ENCODE results near the gene STAC3.

The STAC3 gene

DNA sequence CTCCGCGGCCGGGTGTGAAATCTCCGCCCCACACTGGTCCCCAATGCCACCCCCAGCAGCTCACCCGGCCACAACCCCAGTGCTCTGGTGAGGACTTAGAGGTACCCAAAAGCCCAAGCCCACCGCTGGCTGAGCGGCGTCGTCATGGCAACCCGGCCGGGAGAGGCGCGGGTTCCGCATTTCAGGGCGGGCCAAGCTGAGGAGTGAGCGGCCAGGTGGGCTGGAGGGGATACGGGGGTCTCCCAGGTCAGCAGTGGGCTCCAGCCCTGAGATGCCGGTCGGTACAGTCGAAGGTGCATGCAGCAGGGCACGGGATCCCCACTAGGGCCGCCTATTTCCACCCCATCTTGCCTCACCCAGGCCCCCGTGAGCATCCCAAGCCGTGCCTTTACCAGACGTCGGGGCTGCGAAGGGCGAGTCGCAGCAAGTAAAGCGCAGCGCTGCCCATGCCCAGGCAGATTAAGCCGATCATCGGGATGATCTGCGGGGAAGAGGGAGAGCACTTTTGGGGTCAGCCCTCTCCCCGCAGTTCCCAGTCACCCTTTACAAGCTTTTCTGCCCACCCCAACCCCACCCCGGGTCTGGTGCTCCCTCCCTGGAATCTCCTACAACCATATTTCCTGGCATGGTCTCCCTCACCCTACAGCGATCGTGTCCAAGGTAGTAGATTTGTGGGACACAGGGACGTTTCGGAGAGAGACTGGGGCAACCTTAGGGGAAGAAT is 14.6 kb downstream of the STAC3 start:
- no peak for DNase-seq (ENCODE audit: low read depth in 2 of 2)

DNA sequence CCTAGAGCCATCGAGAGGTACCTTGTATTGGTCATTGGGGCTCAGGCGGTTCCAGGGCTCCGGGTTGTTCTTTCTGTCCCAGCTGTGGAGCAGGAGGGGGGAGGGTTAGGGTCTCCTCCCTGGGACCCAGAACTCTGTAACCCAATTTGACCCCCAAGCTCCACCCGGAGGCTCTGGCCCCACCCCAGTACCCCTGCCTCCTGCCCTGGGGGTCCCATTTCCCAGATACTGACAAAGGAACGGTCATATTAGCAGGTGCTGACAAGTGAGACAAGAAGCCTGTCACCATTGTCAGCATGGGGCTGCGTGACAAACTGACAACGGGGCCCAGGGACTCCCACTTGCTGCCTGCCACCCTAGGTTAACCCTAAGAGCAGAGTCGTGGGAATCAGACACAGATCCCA is 15.3 kb downstream of the STAC3 start:
- no peak for DNase-seq (ENCODE audit: low read depth in 2 of 2)

DNA sequence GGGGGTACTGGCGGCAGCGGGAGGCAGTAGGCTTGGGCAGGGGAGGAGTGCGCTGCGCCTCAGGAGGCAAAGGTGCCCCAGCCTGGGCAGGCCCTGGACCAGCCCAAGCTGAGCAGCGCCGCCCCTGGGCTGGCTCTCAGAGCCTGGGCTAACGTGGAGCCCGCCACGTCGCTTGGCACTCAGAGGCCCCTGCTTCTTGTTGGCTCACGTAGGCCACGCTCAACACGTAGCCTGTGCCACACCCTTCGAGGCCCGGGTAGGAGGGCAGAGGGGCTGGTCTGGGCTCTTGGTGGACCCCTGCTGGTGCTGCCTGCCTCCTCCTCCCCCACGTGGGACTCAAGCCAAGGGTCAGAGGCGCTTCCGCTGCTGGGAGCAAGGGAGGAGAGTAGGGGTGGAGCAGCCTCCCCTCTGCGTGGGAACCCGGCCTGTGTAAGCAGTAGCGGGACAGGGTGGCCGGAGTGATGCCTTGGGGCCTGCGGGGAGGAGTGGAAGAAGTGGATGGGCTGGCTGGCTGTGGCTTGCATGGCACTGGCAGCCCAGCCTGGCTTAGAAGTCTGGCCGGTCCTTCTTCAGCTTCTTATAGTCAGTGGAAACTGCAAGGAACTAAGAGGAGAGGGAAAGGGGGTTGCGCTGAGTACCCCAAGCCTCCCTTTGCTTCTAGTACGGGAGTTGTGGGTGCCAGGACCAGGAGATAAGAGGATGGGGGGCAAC is 15.8 kb downstream of the STAC3 start:
- no peak for DNase-seq (ENCODE audit: low read depth in 2 of 2)

DNA sequence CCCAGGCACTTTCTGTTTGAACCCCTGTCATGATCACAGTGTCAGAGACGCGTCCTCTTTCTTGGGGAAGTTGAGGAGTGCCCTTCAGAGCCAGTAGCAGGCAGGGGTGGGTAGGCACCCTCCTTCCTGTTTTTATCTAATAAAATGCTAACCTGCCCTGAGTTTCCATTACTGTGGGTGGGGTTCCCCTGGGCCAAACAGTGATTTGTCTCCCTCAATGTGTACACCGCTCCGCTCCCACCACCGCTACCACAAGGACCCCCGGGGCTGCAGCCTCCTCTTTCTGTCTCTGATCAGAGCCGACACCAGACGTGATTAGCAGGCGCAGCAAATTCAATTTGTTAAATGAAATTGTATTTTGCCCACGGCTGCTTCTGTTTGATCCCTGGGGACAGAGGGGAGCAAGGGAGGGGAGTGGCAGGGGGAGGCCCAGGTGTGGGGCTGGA is 16.4 kb downstream of the STAC3 start:
- DNase-seq (ENCODE audit: low read depth in 2 of 2): no peak

DNA sequence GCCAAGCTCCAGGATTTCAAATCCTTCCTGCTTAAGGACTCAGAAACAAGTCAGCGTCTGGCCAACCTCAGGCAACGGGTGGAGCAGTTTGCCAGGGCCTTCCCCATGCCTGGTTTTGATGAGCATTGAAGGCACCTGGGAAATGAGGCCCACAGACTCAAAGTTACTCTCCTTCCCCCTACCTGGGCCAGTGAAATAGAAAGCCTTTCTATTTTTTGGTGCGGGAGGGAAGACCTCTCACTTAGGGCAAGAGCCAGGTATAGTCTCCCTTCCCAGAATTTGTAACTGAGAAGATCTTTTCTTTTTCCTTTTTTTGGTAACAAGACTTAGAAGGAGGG is 16.8 kb downstream of the STAC3 start:
- no peak for DNase-seq (ENCODE audit: low read depth in 2 of 2)

DNA sequence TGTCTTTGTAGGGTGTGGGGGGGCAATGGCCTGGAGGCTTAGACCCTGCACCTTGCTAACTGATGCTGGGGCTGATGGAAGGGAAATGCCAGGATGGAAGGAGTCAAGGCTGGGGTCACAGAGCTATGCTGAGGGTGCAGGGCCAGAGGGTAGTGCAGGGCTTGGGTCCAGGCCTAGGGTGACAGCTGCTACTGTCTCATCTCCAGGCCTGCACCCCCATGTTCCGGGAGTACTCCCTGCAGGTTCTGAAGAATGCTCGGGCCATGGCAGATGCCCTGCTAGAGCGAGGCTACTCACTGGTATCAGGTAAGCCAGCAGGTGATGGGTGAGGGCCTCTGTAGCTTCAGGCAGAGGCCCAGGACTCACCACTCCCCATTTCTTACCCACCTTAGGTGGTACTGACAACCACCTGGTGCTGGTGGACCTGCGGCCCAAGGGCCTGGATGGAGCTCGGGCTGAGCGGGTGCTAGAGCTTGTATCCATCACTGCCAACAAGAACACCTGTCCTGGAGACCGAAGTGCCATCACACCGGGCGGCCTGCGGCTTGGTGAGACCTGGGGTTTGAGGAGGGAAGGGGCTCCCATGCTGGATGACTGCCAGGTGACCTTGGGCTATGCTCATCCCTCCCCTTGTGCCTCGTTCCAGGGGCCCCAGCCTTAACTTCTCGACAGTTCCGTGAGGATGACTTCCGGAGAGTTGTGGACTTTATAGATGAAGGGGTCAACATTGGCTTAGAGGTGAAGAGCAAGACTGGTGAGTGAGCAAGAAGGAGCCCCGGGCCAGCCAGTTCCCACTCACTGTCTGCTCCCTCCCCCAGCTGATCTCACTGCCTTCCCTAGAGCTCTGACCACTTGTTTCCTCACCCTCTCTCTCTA is 17.4 kb downstream of the STAC3 start:
- DNase-seq (ENCODE audit: low read depth in 2 of 2): no peak

DNA sequence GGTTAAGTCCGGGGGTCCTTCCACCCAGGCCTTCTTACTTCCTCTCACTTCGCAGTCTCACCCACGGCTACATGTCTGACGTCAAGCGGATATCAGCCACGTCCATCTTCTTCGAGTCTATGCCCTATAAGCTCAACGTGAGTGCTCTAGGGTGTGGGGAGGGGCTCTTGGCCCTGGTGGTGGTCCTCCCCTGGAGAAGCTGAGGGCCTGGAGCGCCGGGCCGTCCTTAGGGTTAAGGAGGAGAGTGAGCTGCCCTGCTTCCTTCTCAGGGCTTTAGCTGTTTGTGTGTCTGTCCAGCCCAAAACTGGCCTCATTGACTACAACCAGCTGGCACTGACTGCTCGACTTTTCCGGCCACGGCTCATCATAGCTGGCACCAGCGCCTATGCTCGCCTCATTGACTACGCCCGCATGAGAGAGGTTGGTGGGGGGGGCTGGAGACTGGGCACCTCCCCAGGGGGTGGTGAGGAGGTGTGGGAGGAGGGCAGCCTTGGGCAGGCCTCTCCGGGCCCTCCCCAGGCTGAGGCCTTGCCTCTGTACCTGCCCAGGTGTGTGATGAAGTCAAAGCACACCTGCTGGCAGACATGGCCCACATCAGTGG is 18.7 kb downstream of the STAC3 start:
- no peak for DNase-seq (ENCODE audit: low read depth in 2 of 2)

DNA sequence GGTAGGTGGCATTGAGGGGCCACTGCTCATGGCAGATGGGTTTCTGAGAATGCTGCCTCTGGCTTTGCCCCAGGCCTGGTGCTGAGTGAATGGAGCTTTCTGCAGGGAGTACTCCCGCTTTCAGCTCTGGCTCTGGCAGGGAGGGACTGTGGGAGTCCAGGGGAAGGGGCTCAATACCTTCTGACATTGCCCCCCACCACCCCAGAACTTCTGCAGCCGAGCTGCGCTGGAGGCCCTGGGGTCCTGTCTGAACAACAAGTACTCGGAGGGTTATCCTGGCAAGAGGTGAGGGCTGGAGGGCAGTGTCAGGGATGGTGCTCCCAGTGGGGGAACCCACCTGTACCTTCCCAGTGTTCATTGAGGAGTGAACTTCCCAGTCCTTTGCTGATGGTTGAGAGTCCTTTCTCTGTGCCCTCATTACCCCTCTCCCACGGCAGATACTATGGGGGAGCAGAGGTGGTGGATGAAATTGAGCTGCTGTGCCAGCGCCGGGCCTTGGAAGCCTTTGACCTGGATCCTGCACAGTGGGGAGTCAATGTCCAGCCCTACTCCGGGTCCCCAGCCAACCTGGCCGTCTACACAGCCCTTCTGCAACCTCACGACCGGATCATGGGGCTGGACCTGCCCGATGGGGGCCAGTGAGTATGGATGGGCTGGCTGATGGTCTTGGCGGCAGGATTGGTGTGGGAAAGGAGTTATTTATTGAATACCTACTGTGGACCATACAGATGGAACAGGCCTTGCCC is 19.5 kb downstream of the STAC3 start:
- DNase-seq (ENCODE audit: low read depth in 2 of 2): no peak

DNA sequence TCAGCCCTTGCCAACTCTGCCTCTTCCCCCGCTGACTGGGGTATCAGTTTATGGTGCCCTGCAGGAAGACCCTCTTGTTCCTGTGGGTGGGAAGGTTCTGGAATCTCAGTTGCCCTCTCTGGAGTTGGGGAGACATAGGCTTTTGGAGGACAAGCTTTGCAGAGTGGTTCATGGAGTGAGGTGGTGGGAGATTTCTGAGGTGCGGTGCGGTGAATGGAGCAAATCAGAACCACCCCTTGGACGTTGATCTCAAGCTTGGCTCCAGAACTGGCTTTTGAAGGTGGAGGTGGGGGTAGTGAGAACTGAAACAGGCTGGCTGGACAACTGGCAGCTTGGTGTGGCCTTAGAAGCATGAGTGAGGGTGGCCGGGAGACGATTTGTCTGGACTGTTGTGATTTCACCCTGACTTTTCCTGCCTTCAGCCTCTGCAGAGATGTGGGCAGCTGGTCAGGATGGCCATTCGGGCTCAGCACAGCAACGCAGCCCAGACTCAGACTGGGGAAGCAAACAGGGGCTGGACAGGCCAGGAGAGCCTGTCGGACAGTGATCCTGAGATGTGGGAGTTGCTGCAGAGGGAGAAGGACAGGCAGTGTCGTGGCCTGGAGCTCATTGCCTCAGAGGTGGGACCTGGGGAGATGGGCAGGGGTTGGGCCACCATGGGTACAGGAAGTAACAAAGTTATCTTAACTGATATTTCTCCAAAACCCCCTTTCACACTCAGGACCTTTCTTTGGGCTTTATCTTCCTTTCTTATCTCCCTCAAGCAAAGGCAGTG is 20.4 kb downstream of the STAC3 start:
- DNase-seq (ENCODE audit: low read depth in 2 of 2): no peak

DNA sequence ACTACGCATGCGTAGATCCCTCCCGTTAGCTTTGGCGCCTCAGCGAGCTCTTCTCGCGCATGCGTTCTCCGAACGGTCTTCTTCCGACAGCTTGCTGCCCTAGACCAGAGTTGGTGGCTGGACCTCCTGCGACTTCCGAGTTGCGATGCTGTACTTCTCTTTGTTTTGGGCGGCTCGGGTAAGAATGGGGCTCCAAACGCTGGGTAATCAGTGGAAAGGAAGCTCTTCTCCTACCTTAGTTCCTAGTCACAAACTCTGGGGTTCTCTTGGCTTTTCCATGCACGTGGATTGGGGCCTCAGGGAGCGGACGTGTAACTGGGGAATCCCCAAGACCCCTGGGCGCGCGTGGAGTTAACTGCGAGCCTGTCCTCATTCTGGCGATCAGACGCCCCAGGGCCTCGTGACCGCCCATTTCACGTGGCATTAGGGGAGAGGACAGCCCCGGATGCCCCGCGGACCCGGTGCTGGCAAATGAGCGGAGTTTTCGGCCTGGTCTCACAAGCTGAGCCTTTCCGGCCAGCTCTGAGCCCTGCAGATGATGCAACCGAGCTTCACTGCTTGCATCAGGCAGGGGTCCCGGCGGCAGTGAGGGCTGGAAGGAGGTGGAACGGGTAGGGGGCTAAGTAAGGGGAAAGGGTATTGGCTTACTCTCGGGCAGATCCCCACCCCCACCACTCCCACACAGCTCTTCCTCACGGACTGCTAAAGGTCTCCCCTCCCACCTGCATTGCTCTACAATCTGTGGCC is 21.2 kb downstream of the STAC3 start, which contains the start of gene SHMT2:
TSS of gene SHMT2 (plus strand) at position 78 of the 747 bp plus-strand sequence. CDS start at position 146, 68 bp downstream.
- DNase-seq (ENCODE audit: low read depth in 2 of 2): peak; percentile 88 to 89

DNA sequence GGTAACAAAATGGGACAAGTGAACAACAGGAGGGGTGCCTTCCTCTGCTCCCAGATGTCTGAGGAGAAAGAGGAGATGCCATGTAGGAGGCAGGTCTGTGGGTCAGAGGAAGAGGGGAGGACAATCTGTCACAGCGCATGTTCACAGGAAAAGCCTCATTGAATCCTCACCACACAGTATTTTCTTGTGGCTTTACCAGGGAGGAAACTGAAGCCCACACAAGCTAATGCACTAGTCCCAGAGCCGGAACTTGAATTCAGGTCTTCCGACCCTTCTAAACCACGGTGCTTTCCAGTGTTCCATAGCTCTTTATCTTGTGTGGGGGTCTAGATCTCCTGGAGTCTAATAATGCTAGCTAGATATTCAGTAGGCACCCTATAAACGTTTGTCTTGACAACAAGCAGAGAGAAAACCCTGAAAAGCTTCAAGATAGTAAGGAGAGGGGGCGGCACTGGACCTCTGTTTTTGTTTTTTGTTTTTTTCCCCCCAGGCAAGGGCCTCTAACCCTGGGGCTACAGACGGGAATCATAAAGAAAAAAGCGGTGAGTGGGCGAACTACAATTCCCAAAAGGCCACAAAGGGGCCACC is 21.8 kb downstream of the STAC3 start:
- DNase-seq (ENCODE audit: low read depth in 2 of 2): no peak

DNA sequence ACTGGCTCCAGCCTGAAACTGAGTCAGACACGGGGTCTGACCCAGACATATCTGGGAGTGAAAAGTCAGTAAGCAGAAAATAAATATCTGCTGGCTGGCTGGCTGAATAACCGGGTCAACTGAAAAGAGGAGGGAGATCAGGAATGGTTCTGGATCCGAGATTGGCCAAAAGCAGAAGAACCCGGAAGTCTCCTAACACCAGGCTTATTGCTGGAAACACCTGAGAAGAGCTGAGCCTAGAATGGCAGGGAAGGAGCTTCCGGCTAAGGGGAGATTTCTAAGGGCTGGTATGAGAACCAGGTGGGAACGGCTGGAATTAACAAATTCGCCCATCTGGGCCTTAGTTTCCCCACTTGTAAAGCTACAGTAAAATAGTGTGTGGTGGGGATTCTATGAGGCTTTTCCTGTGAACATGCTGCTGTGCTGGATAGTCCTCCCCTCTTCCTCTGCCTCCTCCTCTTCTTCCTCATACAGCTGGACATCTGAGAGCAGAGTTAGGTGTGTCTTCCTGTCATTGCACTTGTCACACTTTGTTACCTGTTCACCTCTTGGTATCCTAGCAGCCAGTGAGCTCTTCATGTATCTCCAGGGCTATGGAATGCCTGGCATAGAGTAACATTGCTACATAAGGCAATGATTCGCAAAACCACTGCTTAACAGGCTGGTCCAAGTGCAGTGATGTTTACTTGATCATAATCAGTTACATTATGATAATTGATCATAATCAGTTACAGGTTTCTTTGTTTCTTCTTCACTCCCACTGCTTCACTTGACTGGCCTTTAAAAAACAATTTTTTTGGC is 23.5 kb downstream of the STAC3 start:
- no peak for DNase-seq (ENCODE audit: low read depth in 2 of 2)

DNA sequence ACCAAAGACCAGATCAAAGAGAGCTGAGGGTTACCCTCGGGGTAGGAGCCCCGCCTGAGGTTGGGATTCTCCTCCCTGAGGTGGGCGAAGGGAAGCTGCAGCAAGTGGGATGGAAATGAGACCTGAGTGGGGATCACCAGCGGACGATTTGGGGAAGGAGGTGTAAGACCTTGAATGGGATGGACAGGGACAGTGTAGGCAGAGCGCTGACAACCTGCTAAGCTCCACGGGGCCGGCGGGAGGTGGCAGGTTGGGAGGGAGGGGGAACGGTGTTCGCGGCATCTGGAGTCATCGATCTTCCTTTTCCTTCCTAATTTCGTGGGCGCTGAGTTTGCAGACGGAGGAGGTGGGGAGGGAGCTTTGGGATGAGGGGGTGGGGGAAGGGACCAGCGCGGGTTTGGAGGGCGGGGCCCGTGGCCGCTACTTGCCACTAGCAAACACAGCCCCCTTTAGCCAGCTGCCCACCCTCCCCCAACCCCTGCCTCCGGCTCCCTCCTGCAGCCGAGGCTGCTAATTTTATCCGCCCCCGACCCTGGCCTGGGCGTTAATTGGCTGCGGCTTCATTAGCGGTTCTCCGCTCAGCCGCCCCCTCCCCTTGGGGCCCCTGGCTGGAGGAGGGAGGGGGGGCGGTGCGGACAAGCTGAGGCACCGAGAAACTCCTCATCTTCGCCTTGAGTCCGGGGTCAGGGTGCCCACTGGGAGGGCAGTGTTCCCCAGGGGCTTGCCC is 24.2 kb downstream of the STAC3 start:
- no peak for DNase-seq (ENCODE audit: low read depth in 2 of 2)

DNA sequence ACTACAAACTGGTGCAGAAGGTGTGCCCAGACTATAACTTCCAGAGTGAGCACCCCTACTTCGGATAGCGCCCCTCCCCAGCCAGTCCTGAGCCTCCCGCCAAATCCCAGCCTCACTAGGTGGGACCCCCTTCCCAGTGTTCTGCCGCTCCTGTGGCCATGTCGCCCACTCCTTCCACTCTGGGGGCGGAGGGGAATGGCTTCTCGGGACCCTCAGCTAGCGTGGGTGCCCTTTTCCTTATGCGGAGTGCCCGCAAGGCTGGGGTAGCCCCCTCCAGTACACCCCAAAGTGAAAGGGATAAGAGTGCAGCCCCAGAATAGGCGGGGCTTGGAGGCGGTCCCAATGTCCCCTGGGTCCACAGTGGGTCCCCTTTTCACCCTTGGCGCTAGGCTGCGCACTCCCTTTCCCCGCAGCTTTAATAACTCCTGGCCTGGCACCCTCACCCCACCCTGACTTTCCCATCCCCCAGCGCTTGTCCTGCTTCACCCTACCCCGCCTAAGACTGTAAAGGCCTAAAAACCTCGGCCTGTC is 25.2 kb downstream of the STAC3 start:
- DNase-seq (ENCODE audit: low read depth in 2 of 2): no peak

DNA sequence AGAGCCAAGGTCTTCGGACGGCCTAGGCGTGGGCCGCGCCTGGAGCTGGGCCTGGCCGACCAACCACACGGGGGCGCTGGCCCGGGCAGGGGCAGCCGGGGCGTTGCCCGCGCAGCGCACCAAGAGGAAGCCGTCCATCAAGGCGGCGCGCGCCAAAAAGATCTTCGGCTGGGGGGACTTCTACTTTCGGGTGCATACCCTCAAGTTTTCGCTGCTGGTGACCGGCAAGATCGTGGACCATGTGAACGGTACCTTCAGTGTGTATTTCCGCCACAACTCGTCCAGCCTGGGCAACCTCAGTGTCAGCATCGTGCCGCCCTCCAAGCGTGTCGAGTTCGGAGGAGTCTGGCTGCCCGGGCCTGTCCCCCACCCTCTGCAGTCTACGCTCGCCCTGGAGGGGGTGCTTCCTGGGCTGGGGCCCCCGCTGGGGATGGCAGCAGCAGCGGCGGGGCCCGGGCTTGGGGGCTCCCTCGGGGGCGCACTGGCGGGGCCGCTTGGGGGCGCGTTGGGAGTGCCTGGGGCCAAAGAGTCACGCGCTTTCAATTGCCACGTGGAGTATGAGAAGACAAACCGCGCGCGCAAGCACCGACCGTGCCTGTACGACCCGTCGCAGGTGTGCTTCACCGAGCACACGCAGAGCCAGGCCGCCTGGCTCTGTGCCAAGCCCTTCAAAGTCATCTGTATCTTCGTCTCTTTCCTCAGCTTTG is 25.9 kb downstream of the STAC3 start:
- no peak for DNase-seq (ENCODE audit: low read depth in 2 of 2)

DNA sequence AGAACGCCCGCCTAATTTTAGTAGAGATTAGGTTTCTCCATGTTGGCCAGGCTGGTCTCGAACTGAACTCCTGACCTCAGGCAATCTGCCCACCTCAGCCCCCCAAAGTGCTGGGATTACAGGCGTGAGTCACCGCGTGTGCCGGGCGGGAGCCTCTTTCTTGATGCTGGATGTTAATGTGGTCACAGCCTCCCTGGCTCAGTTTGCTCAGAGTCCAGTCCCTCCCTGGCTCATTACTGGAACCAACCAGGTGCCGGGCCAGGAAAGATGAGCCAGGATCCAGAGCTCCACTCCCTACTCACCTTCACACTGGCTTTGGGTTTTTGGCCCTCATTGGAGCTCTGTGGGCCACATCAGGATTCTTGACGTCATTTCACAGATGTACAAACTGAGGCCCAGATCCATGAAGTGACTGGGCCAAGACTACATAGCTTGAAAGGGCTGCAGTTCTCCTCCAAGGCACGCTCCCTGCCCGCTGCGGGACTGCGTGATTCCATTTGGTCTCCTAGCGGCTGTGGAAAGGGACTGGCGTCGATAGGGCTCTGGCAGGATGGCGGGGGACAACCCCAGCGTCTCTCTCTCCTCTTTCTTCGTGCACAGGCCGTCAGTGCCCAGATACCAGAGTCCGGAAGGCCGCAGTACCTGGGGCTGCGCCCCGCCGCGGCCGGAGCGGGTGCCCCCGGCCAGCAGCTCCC is 26.6 kb downstream of the STAC3 start:
- DNase-seq (ENCODE audit: low read depth in 2 of 2): no peak
